ENCODE data around the gene ARHGEF37. TPM values are rescaled to one million over a fixed set of nuclear protein-coding genes. Genes with fewer than 3 reads are reported as not detected.

Gene ARHGEF37
- total and polyA plus RNA-seq, 9 of the 15 experiments (the other 6 are each of a cell fraction or from before 2014, with no cell fraction given): 0.01 to 0.27 (median 0.05) TPM

DNA sequence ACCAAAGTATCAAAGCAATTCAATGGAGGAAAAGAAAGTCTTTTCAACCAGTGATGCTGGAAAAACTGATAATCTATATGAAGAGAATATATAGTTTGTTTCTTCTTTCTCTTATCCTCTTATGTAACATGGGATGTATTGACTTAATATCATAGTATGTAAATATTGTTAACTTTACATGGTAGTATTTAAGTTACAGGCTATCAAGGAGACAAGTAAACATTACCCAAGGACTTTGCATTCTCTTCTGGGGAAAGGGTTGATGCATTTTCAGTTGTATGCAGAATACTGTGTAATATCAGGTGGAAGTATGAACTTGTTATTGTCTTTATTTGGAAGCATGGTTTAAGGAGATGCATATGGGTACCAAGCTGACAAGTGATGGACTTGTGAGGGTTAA, 9.1 kb upstream of the ARHGEF37 start:
- Histone ChIP-seq H3K4me1 (replicated peaks in 1 of 2; ENCODE audit: control insufficient read depth in 2 of 2, insufficient read depth in 2 of 2, low read length in 2 of 2) (no peaks in the 10 kb centered on the region), H3K4me2 (ENCODE audit: insufficient read depth, low read length) (no peak overlapping the region), H3K79me2 (ENCODE audit: control insufficient read depth, insufficient read depth, low read length) (no peaks in the 10 kb centered on the region), H3K27me3 (ENCODE audit: control insufficient read depth in 2 of 2, insufficient read depth in 2 of 2, low read length in 2 of 2) (no peaks in the 10 kb centered on the region), H3K4me3 (no peak overlapping the region), H3K27ac (ENCODE audit: extremely low read depth, low read depth, low read length) (no peak overlapping the region), H4K20me1 (replicated peaks; ENCODE audit: control insufficient read depth, insufficient read depth, low read length) (no peaks in the 10 kb centered on the region), H3K9ac (ENCODE audit: insufficient read depth in 1 of 2, low read depth in 2 of 2, low read length in 2 of 2) (no peak overlapping the region), H2AFZ (ENCODE audit: low read depth, low read length) (no peak overlapping the region), H3K9me3 (replicated peaks; ENCODE audit: control insufficient read depth, insufficient read depth, low read depth, low read length) (no peaks in the 10 kb centered on the region), H3K36me3 (ENCODE audit: control insufficient read depth, insufficient read depth, low read length) (no peaks in the 10 kb centered on the region), H3K9me1 (ENCODE audit: control insufficient read depth, insufficient read depth, low read length) (no peaks in the 10 kb centered on the region)
- in situ Hi-C loops (cut with MboI): loop anchor here (25.0 kb wide), 1 partner anchor 435 kb away; the partner anchor contains the start of gene ABLIM3
- ChIA-PET CTCF (ENCODE audit: low intra/inter-chr PET ratio) (no interaction called here), POLR2A (interaction anchor here (0.9 kb wide), 1 partner anchor 10 kb away, joined by 4 read pairs; no protein-coding TSS in a partner anchor)
- ATAC-seq (no peak), DNase-seq (ENCODE audit: extremely low read depth in 1 of 4, low spot score in 3 of 4) (no peak), FAIRE-seq (no peak)
- intact Hi-C loops (cut with micrococcal nuclease): no loop called here
- BruUV-seq (replicated peaks): no TSS peak
- TF ChIP-seq PHF20 (IDR thresholded peaks at IDR 0.05; ENCODE audit: partially characterized antibody): no peak
- no peak for TF ChIP-seq SMAD2 (IDR thresholded peaks at IDR 0.05; ENCODE audit: low read depth, low read length)
- TF ChIP-seq DIDO1 (tag; IDR thresholded peaks at IDR 0.05; ENCODE audit: low read depth): no peak
- TF ChIP-seq MEF2D (tag; conservative IDR thresholded peaks at IDR 0.05; ENCODE audit: low read depth): no peak
- TF ChIP-seq EGR1 (conservative IDR thresholded peaks at IDR 0.05): no peak
- no peak for TF ChIP-seq POLR3A (IDR thresholded peaks at IDR 0.05; ENCODE audit: borderline replicate concordance, extremely low read depth, insufficient read depth, insufficient read length)
- no peak for TF ChIP-seq RBM22 (IDR thresholded peaks at IDR 0.05; ENCODE audit: low read depth, low read length, poor library complexity, severe bottlenecking)
- no peak for TF ChIP-seq SUPT5H (IDR thresholded peaks at IDR 0.05)
- TF ChIP-seq XRCC3 (IDR thresholded peaks at IDR 0.05): no peak
- no peak for TF ChIP-seq ZNF609 (CRISPR knock-in tag; IDR thresholded peaks at IDR 0.05; ENCODE audit: borderline replicate concordance)
- TF ChIP-seq, protein P1, sequence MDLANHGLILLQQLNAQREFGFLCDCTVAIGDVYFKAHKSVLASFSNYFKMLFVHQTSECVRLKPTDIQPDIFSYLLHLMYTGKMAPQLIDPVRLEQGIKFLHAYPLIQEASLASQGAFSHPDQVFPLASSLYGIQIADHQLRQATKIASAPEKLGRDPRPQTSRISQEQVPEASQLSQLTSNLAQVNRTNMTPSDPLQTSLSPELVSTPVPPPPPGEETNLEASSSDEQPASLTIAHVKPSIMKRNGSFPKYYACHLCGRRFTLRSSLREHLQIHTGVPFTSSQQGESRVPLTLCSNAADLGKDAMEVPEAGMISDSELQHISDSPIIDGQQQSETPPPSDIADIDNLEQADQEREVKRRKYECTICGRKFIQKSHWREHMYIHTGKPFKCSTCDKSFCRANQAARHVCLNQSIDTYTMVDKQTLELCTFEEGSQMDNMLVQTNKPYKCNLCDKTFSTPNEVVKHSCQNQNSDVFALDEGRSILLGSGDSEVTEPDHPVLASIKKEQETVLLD (IDR thresholded peaks at IDR 0.05): no peak
- no peak for TF ChIP-seq PML (IDR thresholded peaks at IDR 0.05; ENCODE audit: low read length)
- TF ChIP-seq MTA3 (IDR thresholded peaks at IDR 0.05; ENCODE audit: borderline replicate concordance): no peak
- TF ChIP-seq NEUROD1 (IDR thresholded peaks at IDR 0.05; ENCODE audit: borderline replicate concordance, low read depth, low read length, partially characterized antibody): no peak
- TF ChIP-seq ZNF57 (CRISPR knock-in tag; IDR thresholded peaks at IDR 0.05): no peak
- TF ChIP-seq DNMT1 (IDR thresholded peaks at IDR 0.05): no peak

Measured in K562 (cell line).